ENCODE measurements around the gene MUC5AC. TPM values are rescaled to one million over a fixed set of nuclear protein-coding genes. Genes with fewer than 3 reads are reported as not detected.

MUC5AC gene
- total RNA-seq, 1 donor from 2014 or later, result not detected

DNA sequence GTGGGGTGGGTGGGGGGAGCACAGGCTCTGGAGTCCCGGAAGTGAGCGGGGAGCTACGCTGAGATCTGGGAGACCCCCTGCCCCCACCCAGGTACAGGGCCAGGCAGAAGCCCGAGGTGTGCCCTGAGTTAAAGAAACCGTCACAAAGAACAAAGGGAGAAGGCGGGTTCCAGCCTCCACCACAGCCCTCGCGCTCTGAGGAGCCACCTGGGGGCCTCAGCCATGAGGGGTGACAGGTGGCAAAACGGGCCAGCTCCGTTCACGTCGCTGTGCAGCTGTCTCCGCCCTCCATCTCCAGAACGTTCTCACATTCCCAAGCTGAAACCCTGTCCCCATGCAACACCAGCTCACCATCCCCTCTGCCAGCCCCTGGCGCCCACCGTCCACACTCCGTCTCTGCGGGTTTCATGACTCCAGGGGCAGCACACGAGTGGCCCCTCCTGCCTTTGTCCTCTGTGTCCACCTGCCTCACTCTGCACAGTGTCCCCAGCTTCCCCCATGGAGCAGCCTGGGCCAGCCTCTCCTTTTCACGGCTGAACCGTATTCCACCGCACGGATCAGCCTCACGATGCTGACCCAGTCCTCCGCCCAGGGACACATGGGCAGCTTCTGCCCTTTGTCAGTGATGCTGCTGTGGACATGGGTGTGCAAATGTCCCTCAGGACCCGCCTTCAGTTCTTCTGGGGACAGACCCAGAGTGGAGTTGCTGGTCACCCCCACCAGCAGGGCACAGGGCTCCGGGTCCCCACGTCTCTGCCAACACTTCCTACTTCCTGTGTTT, 63.4 kb downstream of the MUC5AC start:
- no peak for DNase-seq
- H3K27me3 Mint-ChIP-seq, result peaks cover 9% of the 10 kb centered on the region
- TF ChIP-seq, protein P1, sequence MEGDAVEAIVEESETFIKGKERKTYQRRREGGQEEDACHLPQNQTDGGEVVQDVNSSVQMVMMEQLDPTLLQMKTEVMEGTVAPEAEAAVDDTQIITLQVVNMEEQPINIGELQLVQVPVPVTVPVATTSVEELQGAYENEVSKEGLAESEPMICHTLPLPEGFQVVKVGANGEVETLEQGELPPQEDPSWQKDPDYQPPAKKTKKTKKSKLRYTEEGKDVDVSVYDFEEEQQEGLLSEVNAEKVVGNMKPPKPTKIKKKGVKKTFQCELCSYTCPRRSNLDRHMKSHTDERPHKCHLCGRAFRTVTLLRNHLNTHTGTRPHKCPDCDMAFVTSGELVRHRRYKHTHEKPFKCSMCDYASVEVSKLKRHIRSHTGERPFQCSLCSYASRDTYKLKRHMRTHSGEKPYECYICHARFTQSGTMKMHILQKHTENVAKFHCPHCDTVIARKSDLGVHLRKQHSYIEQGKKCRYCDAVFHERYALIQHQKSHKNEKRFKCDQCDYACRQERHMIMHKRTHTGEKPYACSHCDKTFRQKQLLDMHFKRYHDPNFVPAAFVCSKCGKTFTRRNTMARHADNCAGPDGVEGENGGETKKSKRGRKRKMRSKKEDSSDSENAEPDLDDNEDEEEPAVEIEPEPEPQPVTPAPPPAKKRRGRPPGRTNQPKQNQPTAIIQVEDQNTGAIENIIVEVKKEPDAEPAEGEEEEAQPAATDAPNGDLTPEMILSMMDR (IDR thresholded peaks at IDR 0.05), result no peak
- ATAC-seq (ENCODE audit: low read depth), result no peak
- intact Hi-C loops (cut with micrococcal nuclease), result no loop called here
- H3K9me3 Mint-ChIP-seq, result no peaks in the 10 kb centered on the region
- POLR2A ChIA-PET, result no interaction called here
- H3K27ac Mint-ChIP-seq, result no peak overlapping the region
- H3K4me3 Mint-ChIP-seq, result no peak overlapping the region
- no peaks in the 10 kb centered on the region for H3K36me3 Mint-ChIP-seq (ENCODE audit: low read depth)
- H3K4me1 Mint-ChIP-seq, result no peaks in the 10 kb centered on the region
- CTCF ChIA-PET, result no interaction called here

GRCh38 chr11:1221848-1222311, 64.1 kb downstream of the MUC5AC start:
- Mint-ChIP-seq H3K4me1 (no peaks in the 10 kb centered on the region), H3K9me3 (no peaks in the 10 kb centered on the region), H3K36me3 (ENCODE audit: low read depth) (no peaks in the 10 kb centered on the region), H3K27me3 (peaks cover 9% of the 10 kb centered on the region), H3K4me3 (no peak overlapping the region), H3K27ac (no peak overlapping the region)
- DNase-seq, result no peak
- CTCF ChIA-PET, result no interaction called here
- ATAC-seq (ENCODE audit: low read depth), result no peak
- POLR2A ChIA-PET, result no interaction called here
- intact Hi-C loops (cut with micrococcal nuclease), result no loop called here
- TF ChIP-seq, protein P1 (IDR thresholded peaks at IDR 0.05), result no peak

- H3K27me3 Mint-ChIP-seq, result peaks cover 9% of the 10 kb centered on the region
- H3K27ac Mint-ChIP-seq, result no peak within 1 kb of the TSS
- CTCF ChIA-PET, result no interaction called here
- POLR2A ChIA-PET, result no interaction called here
- no peak within 1 kb of the TSS for H3K4me3 Mint-ChIP-seq
- ATAC-seq (ENCODE audit: low read depth), result no peak
- DNase-seq, result no peak
- no peaks in the 10 kb centered on the region for H3K36me3 Mint-ChIP-seq (ENCODE audit: low read depth)
- no peaks in the 10 kb centered on the region for H3K4me1 Mint-ChIP-seq
- TF ChIP-seq, protein P1 (IDR thresholded peaks at IDR 0.05), result no peak
- intact Hi-C loops (cut with micrococcal nuclease), result no loop called here
- no peaks in the 10 kb centered on the region for H3K9me3 Mint-ChIP-seq
These were observed 65.0 kb downstream of the MUC5AC start, which contains the start of gene MUC5B for GRCh38 chr11:1222491-1223345. Gene MUC5B, plus strand, starts transcription at chr11:1223066. Its CDS starts 58 bp downstream, at chr11:1223124.

- TF ChIP-seq, protein P1 (IDR thresholded peaks at IDR 0.05), result no peak
- peaks cover 9% of the 10 kb centered on the region for H3K27me3 Mint-ChIP-seq
- intact Hi-C loops (cut with micrococcal nuclease), result no loop called here
- H3K4me1 Mint-ChIP-seq, result no peaks in the 10 kb centered on the region
- H3K27ac Mint-ChIP-seq, result no peak overlapping the region
- POLR2A ChIA-PET, result no interaction called here
- CTCF ChIA-PET, result no interaction called here
- H3K36me3 Mint-ChIP-seq (ENCODE audit: low read depth), result no peaks in the 10 kb centered on the region
- H3K9me3 Mint-ChIP-seq, result no peaks in the 10 kb centered on the region
- ATAC-seq (ENCODE audit: low read depth) (no peak), DNase-seq (no peak)
- no peak overlapping the region for H3K4me3 Mint-ChIP-seq
These were observed 65.8 kb downstream of the MUC5AC start for GRCh38 chr11:1223346-1224110.
